K562 (cell line): ENCODE measurements around the gene MYO18B. TPM values are rescaled to one million over a fixed set of nuclear protein-coding genes. Genes with fewer than 3 reads are reported as not detected.

Experiments used
- ATF4 ChIP-seq: fragments of 450-650 bp; formaldehyde crosslinking; IDR thresholded peaks from 2 replicates; pipeline ENCODE4 v1.4.0; 2022; ENCODE audit warnings: mild to moderate bottlenecking, moderate library complexity
- OTX1 ChIP-seq: fragments of 450-650 bp; formaldehyde crosslinking; IDR thresholded peaks from 2 replicates; pipeline ENCODE4 v1.4.0; 2022; ENCODE audit warnings: mild to moderate bottlenecking
- RBM15 ChIP-seq: fragments of 200-400 bp; formaldehyde crosslinking; IDR thresholded peaks from 2 replicates; pipeline ENCODE4 v1.6.1; 2018; ENCODE audit warnings: mild to moderate bottlenecking, low read length, moderate library complexity; ENCODE audit not compliant: insufficient read depth
- REST ChIP-seq, 2 experiments: fragments of 450-650 bp; formaldehyde crosslinking in 1 of 2; IDR thresholded peaks; 2 replicates each; pipeline versions ENCODE4 v1.4.0 to v1.6.1; 2014 to 2020; ENCODE audit warnings: mild to moderate bottlenecking in 2 of 2, borderline replicate concordance in 1 of 2, low read depth in 1 of 2
- YY1 ChIP-seq, 3 experiments: IDR thresholded peaks; 2 replicates each; pipeline ENCODE4 v1.6.1; 2011; ENCODE audit warnings: low read length in 2 of 3, mild to moderate bottlenecking in 2 of 3, moderate library complexity in 2 of 3, borderline replicate concordance in 1 of 3, control low read depth in 1 of 3, low read depth in 1 of 3; ENCODE audit not compliant: insufficient read depth in 3 of 3, insufficient replicate concordance in 2 of 3, control insufficient read depth in 1 of 3, insufficient read length in 1 of 3; ENCODE audit errors: extremely low read depth in 1 of 3
- ZNF23 ChIP-seq: fragments of 250-450 bp; sonication (Bioruptor Pico); IDR thresholded peaks from 2 replicates; pipeline ENCODE4 v1.4.0; 2020; ENCODE audit warnings: mild to moderate bottlenecking
- ZNF699 ChIP-seq: fragments of 250-450 bp; sonication (Bioruptor Pico); IDR thresholded peaks from 2 replicates; pipeline ENCODE4 v1.8.0; 2021; ENCODE audit warnings: mild to moderate bottlenecking, moderate library complexity; ENCODE audit not compliant: insufficient replicate concordance
- ZNF76 ChIP-seq: fragments of 250-450 bp; sonication (Bioruptor Pico); IDR thresholded peaks from 2 replicates; pipeline ENCODE4 v1.4.0; 2020; ENCODE audit warnings: mild to moderate bottlenecking, moderate library complexity, borderline replicate concordance
- ZNF785 ChIP-seq: fragments of 250-450 bp; sonication (Bioruptor Pico); IDR thresholded peaks from 2 replicates; pipeline ENCODE4 v1.4.0; 2020; ENCODE audit warnings: mild to moderate bottlenecking
- polyA plus RNA-seq, 8 experiments: library from polyadenylated mRNA; depleted of rRNA in 4 of 8; stranded (reverse) in 5 of 8; unstranded in 3 of 8; fragments of >200 nt; fragmentation: Nextera tagmentation in 2 of 8; fragmentation: Illumina TruSeq in 1 of 8; extraction: Ambion mirVana in 2 of 8; extraction: Trizol in 1 of 8; gene quantifications; 2 replicates each; pipeline versions ENCODE4 v1.2.1 to v1.2.3, GENCODE V29; 2011 to 2014; ENCODE audit warnings: inconsistent platforms in 1 of 8, missing spikeins in 1 of 8
- total RNA-seq, 7 experiments: library from RNA; depleted of rRNA in 6 of 7; stranded (reverse); fragments of >200 nt in 6 of 7; fragmentation: Illumina TruSeq in 2 of 7; extraction: Trizol in 2 of 7; gene quantifications; 2 replicates each; pipeline versions ENCODE4 v1.2.1 to v1.2.3, GENCODE V29; 2011 to 2021; ENCODE audit warnings: low replicate concordance in 1 of 7
- TF ChIP-seq, protein P1 (sequence below): fragments of 450-650 bp; formaldehyde crosslinking; IDR thresholded peaks from 2 replicates; pipeline ENCODE4 v1.4.0; 2020; ENCODE audit warnings: mild to moderate bottlenecking, moderate library complexity
- TF ChIP-seq, protein P2 (sequence below): fragments of 250-450 bp; sonication (Bioruptor Pico); IDR thresholded peaks from 2 replicates; pipeline ENCODE4 v1.9.0; 2021; ENCODE audit warnings: mild to moderate bottlenecking

MYO18B gene
- total and polyA plus RNA-seq, 9 of the 15 experiments (the other 6 are each of a cell fraction or from before 2014, with no cell fraction given), result 0.06 to 7.0 (median 4.3) TPM

GRCh38 chr22:25929321-25929878, 187.4 kb downstream of the MYO18B start (continued):
- TF ChIP-seq RBM15 (no peak), ATF4 (CRISPR knock-in tag) (no peak), REST (IDR thresholded peaks at IDR 0.05; ENCODE audit: borderline replicate concordance) (no peak), REST (CRISPR knock-in tag; IDR thresholded peaks at IDR 0.05; ENCODE audit: low read depth) (no peak), YY1 (IDR thresholded peaks at IDR 0.05; ENCODE audit: borderline replicate concordance in 1 of 3, control insufficient read depth in 1 of 3, extremely low read depth in 1 of 3, insufficient read depth in 3 of 3, insufficient read length in 1 of 3, insufficient replicate concordance in 2 of 3, low read depth in 1 of 3, low read length in 2 of 3) (no peak), OTX1 (CRISPR knock-in tag) (no peak), ZNF23 (no peak), ZNF699 (CRISPR knock-in tag) (no peak), ZNF785 (CRISPR knock-in tag) (no peak), ZNF76 (CRISPR knock-in tag) (no peak)
- TF ChIP-seq, protein P1, sequence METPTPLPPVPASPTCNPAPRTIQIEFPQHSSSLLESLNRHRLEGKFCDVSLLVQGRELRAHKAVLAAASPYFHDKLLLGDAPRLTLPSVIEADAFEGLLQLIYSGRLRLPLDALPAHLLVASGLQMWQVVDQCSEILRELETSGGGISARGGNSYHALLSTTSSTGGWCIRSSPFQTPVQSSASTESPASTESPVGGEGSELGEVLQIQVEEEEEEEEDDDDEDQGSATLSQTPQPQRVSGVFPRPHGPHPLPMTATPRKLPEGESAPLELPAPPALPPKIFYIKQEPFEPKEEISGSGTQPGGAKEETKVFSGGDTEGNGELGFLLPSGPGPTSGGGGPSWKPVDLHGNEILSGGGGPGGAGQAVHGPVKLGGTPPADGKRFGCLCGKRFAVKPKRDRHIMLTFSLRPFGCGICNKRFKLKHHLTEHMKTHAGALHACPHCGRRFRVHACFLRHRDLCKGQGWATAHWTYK (CRISPR knock-in tag), result no peak
- TF ChIP-seq, protein P2, sequence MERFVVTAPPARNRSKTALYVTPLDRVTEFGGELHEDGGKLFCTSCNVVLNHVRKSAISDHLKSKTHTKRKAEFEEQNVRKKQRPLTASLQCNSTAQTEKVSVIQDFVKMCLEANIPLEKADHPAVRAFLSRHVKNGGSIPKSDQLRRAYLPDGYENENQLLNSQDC (CRISPR knock-in tag), result no peak
